ENCODE data around the gene PPM1L. TPM values are rescaled to one million over a fixed set of nuclear protein-coding genes. Genes with fewer than 3 reads are reported as not detected.

Gene PPM1L
- total and polyA plus RNA-seq, 9 donors = 2.2 to 12.1 (median 10.2) TPM

GRCh38 chr3:160929595-160929994 is 173.6 kb downstream of the PPM1L start:
- DNase-seq = no peak
- Histone ChIP-seq H3K9me3 (no peaks in the 10 kb centered on the region), H3K27me3 (no peaks in the 10 kb centered on the region), H3K27ac (no peak overlapping the region), H3K4me3 (no peak overlapping the region), H3K36me3 (no peaks in the 10 kb centered on the region), H3K4me1 (ENCODE audit: insufficient read depth) (no peaks in the 10 kb centered on the region)
- WGBS, 3 donors = 56 to 64% (median 58%) methylated on average over 2 of the region's 2 CpGs
- intact Hi-C loops (cut with DNase I) = no loop called here
- no peak for TF ChIP-seq EP300 (IDR thresholded peaks at IDR 0.05)
- no peak for TF ChIP-seq POLR2A (IDR thresholded peaks at IDR 0.05)
- no peak for TF ChIP-seq CTCF (IDR thresholded peaks at IDR 0.05)

DNA sequence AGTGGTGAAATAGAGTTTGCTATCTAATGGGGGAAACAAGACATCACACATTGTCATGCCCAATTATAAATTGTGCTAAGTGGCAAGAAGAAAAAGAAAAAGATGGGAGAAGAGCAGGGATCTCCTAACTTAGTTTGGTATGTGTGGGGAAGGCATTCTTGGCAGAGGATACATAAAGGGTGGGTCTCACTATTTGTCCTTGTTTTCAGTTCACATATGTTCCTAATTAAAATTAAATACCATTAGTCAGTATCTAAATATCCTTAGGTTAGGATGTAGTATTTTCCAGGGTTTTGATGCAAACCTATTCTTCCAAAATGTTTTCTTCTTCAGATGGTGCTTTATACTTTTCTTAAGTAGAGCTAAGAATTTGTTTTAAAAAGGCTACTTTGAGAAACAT is 175.4 kb downstream of the PPM1L start:
- no peak overlapping the region for H3K4me3 ChIP-seq
- H3K36me3 ChIP-seq = no peaks in the 10 kb centered on the region
- no peaks in the 10 kb centered on the region for H3K27me3 ChIP-seq
- no peak for TF ChIP-seq POLR2A (IDR thresholded peaks at IDR 0.05)
- TF ChIP-seq CTCF (IDR thresholded peaks at IDR 0.05) = no peak
- no peak for TF ChIP-seq EP300 (IDR thresholded peaks at IDR 0.05)
- H3K9me3 ChIP-seq = no peaks in the 10 kb centered on the region
- H3K4me1 ChIP-seq (ENCODE audit: insufficient read depth) = no peaks in the 10 kb centered on the region
- intact Hi-C loops (cut with DNase I) = no loop called here
- DNase-seq = no peak
- H3K27ac ChIP-seq = no peak overlapping the region

DNA sequence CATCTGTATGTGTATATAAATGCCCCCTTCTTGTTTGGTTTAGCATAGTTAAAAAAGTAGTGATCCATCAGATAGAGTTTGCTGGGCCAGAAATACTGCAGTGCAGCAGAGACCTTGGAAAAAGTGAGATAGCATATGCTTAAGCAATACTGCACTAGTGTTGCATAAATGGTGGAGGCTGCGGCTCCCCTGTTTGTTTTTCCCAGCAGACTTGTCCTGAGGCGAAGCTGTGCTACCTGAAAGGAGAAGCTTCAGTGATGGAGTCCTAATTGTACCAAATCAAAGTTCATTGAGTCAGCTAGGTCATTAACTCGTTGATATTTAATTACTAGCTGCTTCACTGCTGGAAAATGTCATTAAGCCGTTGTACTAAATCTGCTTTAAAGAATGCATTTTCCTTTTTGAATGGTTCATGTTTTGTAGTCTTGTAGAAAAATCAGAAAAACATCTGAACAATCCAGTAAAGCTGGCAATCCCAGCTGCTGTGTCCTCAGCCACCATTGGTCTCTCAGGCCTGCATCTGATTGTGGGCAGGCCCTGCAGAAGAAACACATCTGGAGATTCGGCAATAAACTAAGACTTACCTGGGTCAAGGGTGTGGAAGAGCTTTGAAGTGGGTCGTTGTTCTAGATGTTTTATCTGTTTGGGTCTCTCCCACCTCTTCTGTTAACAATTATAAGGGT is 179.5 kb downstream of the PPM1L start:
- H3K36me3 ChIP-seq = no peaks in the 10 kb centered on the region
- H3K9me3 ChIP-seq = no peaks in the 10 kb centered on the region
- H3K4me1 ChIP-seq (ENCODE audit: insufficient read depth) = no peaks in the 10 kb centered on the region
- no peak for DNase-seq
- no peaks in the 10 kb centered on the region for H3K27me3 ChIP-seq
- 67 to 77% (median 68%) methylated on average over 6 of the region's 6 CpGs for WGBS, 3 donors
- intact Hi-C loops (cut with DNase I) = no loop called here
- no peak overlapping the region for H3K4me3 ChIP-seq
- TF ChIP-seq EP300 (IDR thresholded peaks at IDR 0.05) (no peak), POLR2A (IDR thresholded peaks at IDR 0.05) (no peak), CTCF (IDR thresholded peaks at IDR 0.05) (no peak)
- no peak overlapping the region for H3K27ac ChIP-seq

- no peak overlapping the region for H3K27ac ChIP-seq
- intact Hi-C loops (cut with DNase I) = loop anchor here (5.0 to 10.0 kb wide), 2 partner anchors 235 to 237 kb away; no protein-coding TSS in a partner anchor
- 17 to 26% (median 25%) methylated on average over 5 of the region's 5 CpGs for WGBS, 3 donors
- H3K4me3 ChIP-seq = no peak overlapping the region
- TF ChIP-seq CTCF (IDR thresholded peaks at IDR 0.05) = peak; percentile 55 to 83 (median 76)
- no peak for TF ChIP-seq POLR2A (IDR thresholded peaks at IDR 0.05)
- TF ChIP-seq EP300 (IDR thresholded peaks at IDR 0.05) = no peak
- peak in 4 of 5 donors; percentile 25 to 72 (median 48) for DNase-seq
- H3K36me3 ChIP-seq = no peaks in the 10 kb centered on the region
- no peaks in the 10 kb centered on the region for H3K4me1 ChIP-seq (ENCODE audit: insufficient read depth)
- no peaks in the 10 kb centered on the region for H3K27me3 ChIP-seq
- H3K9me3 ChIP-seq = no peaks in the 10 kb centered on the region
Observed at GRCh38 chr3:160941885-160942494, 186.0 kb downstream of the PPM1L start.

Data from ovary (tissue), 9 donors.